Urothelium cell line (cell line): ENCODE data around the gene GNAT3.

Experiments
- DNase-seq: peaks from one replicate; pipeline ENCODE4 v3.0.0; 2011; ENCODE audit warnings: low spot score, mixed read lengths
- FAIRE-seq: peaks from 2 replicates; lab custom pipeline; 2011; peaks lifted over from hg19 to GRCh38; lab: Jason Lieb, UNC

GNAT3 gene

GRCh38 chr7:80511964-80512363 is at the start of gene GNAT3:
TSS of gene GNAT3 (minus strand) at chr7:80512064. CDS start at chr7:80511926, 138 bp downstream.
- DNase-seq, result no peak
- no peak for FAIRE-seq

- DNase-seq (no peak), FAIRE-seq (no peak)
Observed at GRCh38 chr7:80558116-80558515, 46.3 kb upstream of the GNAT3 start.

- no peak for DNase-seq
- no peak for FAIRE-seq
Observed at GRCh38 chr7:80552031-80552694, 40.3 kb upstream of the GNAT3 start.

GRCh38 chr7:80550005-80550404 is 38.1 kb upstream of the GNAT3 start:
- FAIRE-seq, result no peak

GRCh38 chr7:80548840-80549530 is 37.1 kb upstream of the GNAT3 start:
- FAIRE-seq, result no peak

More at GRCh38 chr7:80550005-80550404, 38.1 kb upstream of the GNAT3 start:
- DNase-seq, result no peak

GRCh38 chr7:80542398-80542797 is 30.5 kb upstream of the GNAT3 start:
- peak; percentile 37 for DNase-seq
- FAIRE-seq, result no peak

More at GRCh38 chr7:80548840-80549530, 37.1 kb upstream of the GNAT3 start:
- DNase-seq, result no peak

- FAIRE-seq (no peak), DNase-seq (no peak)
Observed at GRCh38 chr7:80540836-80541235, 29.0 kb upstream of the GNAT3 start.

GRCh38 chr7:80537091-80537490 is 25.2 kb upstream of the GNAT3 start:
- FAIRE-seq, result peak; percentile 32
- no peak for DNase-seq

- FAIRE-seq, result no peak
- no peak for DNase-seq
Observed at GRCh38 chr7:80536426-80536825, 24.6 kb upstream of the GNAT3 start.

GRCh38 chr7:80533287-80533686 is 21.4 kb upstream of the GNAT3 start:
- FAIRE-seq (peak; percentile 78), DNase-seq (no peak)

GRCh38 chr7:80532153-80532552 is 20.3 kb upstream of the GNAT3 start:
- DNase-seq (no peak), FAIRE-seq (no peak)

- no peak for DNase-seq
- no peak for FAIRE-seq
Observed at GRCh38 chr7:80530136-80530535, 18.3 kb upstream of the GNAT3 start.

- FAIRE-seq (no peak), DNase-seq (no peak)
Observed at GRCh38 chr7:80529362-80529761, 17.5 kb upstream of the GNAT3 start.

GRCh38 chr7:80528689-80529088 is 16.8 kb upstream of the GNAT3 start:
- DNase-seq, result no peak
- FAIRE-seq, result peak; percentile 63

- DNase-seq (no peak), FAIRE-seq (no peak)
Observed at GRCh38 chr7:80526472-80526871, 14.6 kb upstream of the GNAT3 start.

- DNase-seq (no peak), FAIRE-seq (no peak)
Observed at GRCh38 chr7:80524693-80525092, 12.8 kb upstream of the GNAT3 start.

- no peak for DNase-seq
Observed at GRCh38 chr7:80521809-80522208, 9.9 kb upstream of the GNAT3 start.

GRCh38 chr7:80520199-80520598 is 8.3 kb upstream of the GNAT3 start:
- peak; percentile 42 for FAIRE-seq
- DNase-seq, result no peak

More at GRCh38 chr7:80521809-80522208, 9.9 kb upstream of the GNAT3 start:
- no peak for FAIRE-seq

GRCh38 chr7:80517282-80517747 is 5.5 kb upstream of the GNAT3 start:
- FAIRE-seq, result no peak

GRCh38 chr7:80515298-80515697 is 3.4 kb upstream of the GNAT3 start:
- no peak for FAIRE-seq

More at GRCh38 chr7:80517282-80517747, 5.5 kb upstream of the GNAT3 start:
- no peak for DNase-seq

GRCh38 chr7:80510021-80510420 is 1.8 kb downstream of the GNAT3 start:
- DNase-seq (no peak), FAIRE-seq (no peak)

More at GRCh38 chr7:80515298-80515697, 3.4 kb upstream of the GNAT3 start:
- DNase-seq, result no peak

- no peak for DNase-seq
- FAIRE-seq, result no peak
Observed at GRCh38 chr7:80508440-80508839, 3.4 kb downstream of the GNAT3 start.
